HG03159 (cell line): Measurements from ENCODE around the gene SOS2.

ENCODE experiments used
- ATAC-seq: cut with Tn5 transposase; IDR thresholded peaks from one replicate; pipeline ENCODE4 v1.9.1; 2021; ENCODE audit warnings: mild to moderate bottlenecking, moderate library complexity; ENCODE audit not compliant: unreplicated experiment

Gene SOS2

GRCh38 chr14:50116966-50117365 is 114.4 kb downstream of the SOS2 start:
- no peak for ATAC-seq

GRCh38 chr14:50116181-50116956 is 115.0 kb downstream of the SOS2 start, which contains the start of gene VCPKMT:
Gene VCPKMT (minus strand): TSS chr14:50116572. CDS start chr14:50116552, 20 bp downstream.
- ATAC-seq, result peak; percentile 93

GRCh38 chr14:50113381-50114035 is 117.9 kb downstream of the SOS2 start:
- ATAC-seq, result no peak

- no peak for ATAC-seq
These were observed 120.9 kb downstream of the SOS2 start for GRCh38 chr14:50110323-50111037.

GRCh38 chr14:50109342-50109741 is 122.0 kb downstream of the SOS2 start:
- ATAC-seq, result no peak

GRCh38 chr14:50107850-50108249 is 123.5 kb downstream of the SOS2 start:
- ATAC-seq, result no peak

GRCh38 chr14:50106178-50106577 is 125.2 kb downstream of the SOS2 start:
- ATAC-seq, result no peak

- ATAC-seq, result no peak
These were observed 127.8 kb downstream of the SOS2 start for GRCh38 chr14:50103558-50103957.

GRCh38 chr14:50101417-50101816 is 130.0 kb downstream of the SOS2 start:
- no peak for ATAC-seq

- no peak for ATAC-seq
These were observed 130.6 kb downstream of the SOS2 start for GRCh38 chr14:50100805-50101204.

- ATAC-seq, result no peak
These were observed 132.0 kb downstream of the SOS2 start for GRCh38 chr14:50099335-50099734.

GRCh38 chr14:50095895-50096294 is 135.5 kb downstream of the SOS2 start:
- ATAC-seq, result no peak

- ATAC-seq, result no peak
These were observed 137.2 kb downstream of the SOS2 start for GRCh38 chr14:50094056-50094755.

GRCh38 chr14:50093496-50093895 is 137.9 kb downstream of the SOS2 start:
- no peak for ATAC-seq

GRCh38 chr14:50092006-50092555 is 139.3 kb downstream of the SOS2 start:
- no peak for ATAC-seq

- no peak for ATAC-seq
These were observed 140.0 kb downstream of the SOS2 start for GRCh38 chr14:50091240-50091913.

- no peak for ATAC-seq
These were observed 142.2 kb downstream of the SOS2 start for GRCh38 chr14:50089208-50089607.

GRCh38 chr14:50088731-50089130 is 142.6 kb downstream of the SOS2 start:
- ATAC-seq, result no peak

- no peak for ATAC-seq
These were observed 143.3 kb downstream of the SOS2 start for GRCh38 chr14:50088117-50088515.
